Mesenteric fat pad (tissue), 1 donor: ENCODE results near the gene DCP2. TPM values are rescaled to one million over a fixed set of nuclear protein-coding genes. Genes with fewer than 3 reads are reported as not detected.

Experiments
- DNase-seq: peaks from one replicate; pipeline ENCODE4 v3.0.0-alpha.2; 2020; ENCODE audit warnings: low spot score
- total RNA-seq: library from RNA; stranded (reverse); fragmentation: NEBNext Ultra II Directional; extraction: Animal tissue kit (Norgen Biotek cat#: 25700); gene quantifications from one replicate; pipeline ENCODE4 v1.2.1, GENCODE V29; 2021
- donor health status: DM: yes; HTN: yes; CAD: no.

Gene DCP2
- total RNA-seq, 1 donor from 2014 or later: 39.2 TPM

- DNase-seq: no peak
Measured at GRCh38 chr5:112965733-112966306, 10.8 kb upstream of the DCP2 start.

GRCh38 chr5:112967520-112968083 lies 9.0 kb upstream of the DCP2 start:
- DNase-seq: no peak

GRCh38 chr5:112968411-112969106 lies 8.0 kb upstream of the DCP2 start:
- no peak for DNase-seq

GRCh38 chr5:112971276-112971675 lies 5.3 kb upstream of the DCP2 start:
- no peak for DNase-seq

- DNase-seq: no peak
Measured at GRCh38 chr5:112973036-112973435, 3.6 kb upstream of the DCP2 start.

GRCh38 chr5:112973904-112974303 lies 2.7 kb upstream of the DCP2 start:
- no peak for DNase-seq

GRCh38 chr5:112974901-112975300 lies 1.7 kb upstream of the DCP2 start:
- DNase-seq: no peak

- DNase-seq: no peak
Measured at GRCh38 chr5:112975721-112976431, 722 bp upstream of the DCP2 start.

GRCh38 chr5:112977440-112977861 lies 853 bp downstream of the DCP2 start:
- DNase-seq: no peak

GRCh38 chr5:112978836-112979235 lies 2.2 kb downstream of the DCP2 start:
- no peak for DNase-seq

- DNase-seq: no peak
Measured at GRCh38 chr5:112979723-112980122, 3.1 kb downstream of the DCP2 start.

GRCh38 chr5:112983363-112983762 lies 6.8 kb downstream of the DCP2 start:
- no peak for DNase-seq

GRCh38 chr5:112986224-112986623 lies 9.6 kb downstream of the DCP2 start:
- DNase-seq: no peak

GRCh38 chr5:112995764-112996618 lies 19.4 kb downstream of the DCP2 start:
- DNase-seq: no peak

- DNase-seq: no peak
Measured at GRCh38 chr5:112996830-112997374, 20.3 kb downstream of the DCP2 start.

- no peak for DNase-seq
Measured at GRCh38 chr5:112998296-112998695, 21.7 kb downstream of the DCP2 start.

GRCh38 chr5:113000466-113000865 lies 23.9 kb downstream of the DCP2 start:
- no peak for DNase-seq

- DNase-seq: no peak
Measured at GRCh38 chr5:113002423-113002822, 25.8 kb downstream of the DCP2 start.

- no peak for DNase-seq
Measured at GRCh38 chr5:113003763-113004162, 27.2 kb downstream of the DCP2 start.

GRCh38 chr5:113005454-113005853 lies 28.9 kb downstream of the DCP2 start:
- no peak for DNase-seq
